Body of pancreas (tissue), 4 donors: ENCODE data around the gene ARHGEF11. TPM values are rescaled to one million over a fixed set of nuclear protein-coding genes. Genes with fewer than 3 reads are reported as not detected.

Experiments
- ATAC-seq: fragments of 150-250 bp; one replicate; pipeline ENCODE4 v1.9.1; 2016
- DNase-seq, 4 donors: peaks; one replicate each; pipeline ENCODE4 v3.0.0-alpha.2; 2019
- H3K27ac ChIP-seq, 4 donors: fragments of 200-600 bp; sonication (generic); 1 replicate in 3 of 4; 2 replicates in 1 of 4; pipeline versions ENCODE4 v1.5.1 to v1.6.1; 2016 to 2019; ENCODE audit warnings: mild to moderate bottlenecking in 1 of 4, mixed read lengths in 1 of 4, moderate library complexity in 1 of 4
- H3K27me3 ChIP-seq, 2 donors: fragments of 200-600 bp; sonication (generic); one replicate each; pipeline ENCODE4 v1.6.0; 2016; ENCODE audit warnings: mild to moderate bottlenecking in 1 of 2
- H3K36me3 ChIP-seq, 2 donors: fragments of 200-600 bp; sonication (generic); replicated peaks in 1 of 2; 2 replicates each; pipeline ENCODE4 v1.5.1; 2016; ENCODE audit warnings: low read depth in 2 of 2; ENCODE audit not compliant: insufficient read depth in 1 of 2
- H3K4me1 ChIP-seq: fragments of 200-600 bp; sonication (generic); one replicate; pipeline ENCODE4 v1.6.0; 2016
- H3K4me3 ChIP-seq, 2 donors: fragments of 200-600 bp; sonication (generic); 1 replicate in 1 of 2; 2 replicates in 1 of 2; pipeline ENCODE4 v1.5.1; 2016 to 2019
- H3K9me3 ChIP-seq, 3 donors: fragments of 200-600 bp; sonication (generic); 1 replicate in 2 of 3; 2 replicates in 1 of 3; pipeline ENCODE4 v1.5.1; 2016
- CTCF ChIP-seq, 7 experiments: fragments of 450-650 bp in 4 of 7; fragments of 200-600 bp in 3 of 7; sonication (generic) in 3 of 7; IDR thresholded peaks; one replicate each; pipeline ENCODE4 v1.5.1; 2016 to 2019; ENCODE audit warnings: antibody characterized with exemption in 7 of 7
- POLR2A ChIP-seq, 3 donors: fragments of 450-650 bp; IDR thresholded peaks; one replicate each; pipeline ENCODE4 v1.6.1; 2016; ENCODE audit warnings: antibody characterized with exemption in 3 of 3, mild to moderate bottlenecking in 2 of 3
- WGBS, 2 donors: methylation state at CpG; one replicate each; pipeline ENCODE4 v1.1.5; 2017; 5-methylcytosine and 5-hydroxymethylcytosine counted together
- intact Hi-C: fragments of 100-400 bp; cut with DNase I; formaldehyde crosslinking; loops from one replicate; pipeline ENCODE4 v1.15.1; 2023
- total RNA-seq, 2 donors: library from RNA; depleted of rRNA; stranded (reverse); fragments of >200 nt; gene quantifications; one replicate each; pipeline ENCODE4 v1.1.0, GENCODE V29; 2016

Gene ARHGEF11
- total RNA-seq, 2 donors from 2014 or later = 17.9 to 29.7 TPM

DNA sequence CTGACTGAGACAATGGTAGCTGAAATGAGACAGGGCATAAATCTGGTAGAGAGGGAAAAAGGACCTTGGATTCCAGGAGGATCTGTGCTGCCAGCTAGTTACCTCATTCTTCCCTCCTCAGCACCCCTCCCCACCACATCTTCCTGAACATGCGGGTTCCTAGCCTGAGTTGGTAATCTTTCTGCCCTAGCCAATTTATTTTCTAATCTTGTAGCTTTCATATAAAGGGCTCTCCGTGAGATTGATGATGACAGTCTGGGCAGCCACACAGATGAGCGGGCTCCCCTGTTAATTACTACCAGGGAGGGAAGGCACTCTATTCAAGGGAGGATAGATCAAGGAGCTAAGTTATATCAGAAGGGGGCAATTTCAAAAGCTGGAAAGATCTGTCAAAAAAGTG is 20.2 kb downstream of the ARHGEF11 start:
- ATAC-seq (peak; percentile 42), DNase-seq (no peak)
- WGBS, 2 donors = 47 to 49% methylated on average over 3 of the region's 3 CpGs
- no peak for TF ChIP-seq POLR2A (IDR thresholded peaks at IDR 0.05)
- no peak for TF ChIP-seq CTCF (IDR thresholded peaks at IDR 0.05)
- H3K27me3 ChIP-seq = no peaks in the 10 kb centered on the region
- no peak overlapping the region for H3K27ac ChIP-seq
- peaks cover 14% of the 10 kb centered on the region for H3K4me1 ChIP-seq
- no peaks in the 10 kb centered on the region for H3K9me3 ChIP-seq
- no peak overlapping the region for H3K4me3 ChIP-seq
- H3K36me3 ChIP-seq = no peaks in the 10 kb centered on the region
- intact Hi-C loops = no loop called here

GRCh38 chr1:157021688-157022087 is 23.9 kb downstream of the ARHGEF11 start:
- Histone ChIP-seq H3K27ac (no peak overlapping the region), H3K36me3 (no peaks in the 10 kb centered on the region), H3K4me1 (peaks cover 14% of the 10 kb centered on the region), H3K27me3 (no peaks in the 10 kb centered on the region), H3K4me3 (no peak overlapping the region), H3K9me3 (no peaks in the 10 kb centered on the region)
- TF ChIP-seq CTCF (IDR thresholded peaks at IDR 0.05) (no peak), POLR2A (IDR thresholded peaks at IDR 0.05) (no peak)
- 82 to 95% methylated on average over 1 of the region's 1 CpG for WGBS, 2 donors
- DNase-seq (no peak), ATAC-seq (no peak)
- intact Hi-C loops = no loop called here

GRCh38 chr1:157019457-157019856 is 26.1 kb downstream of the ARHGEF11 start:
- H3K9me3 ChIP-seq = no peaks in the 10 kb centered on the region
- TF ChIP-seq CTCF (IDR thresholded peaks at IDR 0.05) (no peak), POLR2A (IDR thresholded peaks at IDR 0.05) (no peak)
- no peaks in the 10 kb centered on the region for H3K4me1 ChIP-seq
- H3K27me3 ChIP-seq = no peaks in the 10 kb centered on the region
- DNase-seq (no peak), ATAC-seq (no peak)
- no peaks in the 10 kb centered on the region for H3K36me3 ChIP-seq
- no peak overlapping the region for H3K4me3 ChIP-seq
- intact Hi-C loops = no loop called here
- no peak overlapping the region for H3K27ac ChIP-seq

DNA sequence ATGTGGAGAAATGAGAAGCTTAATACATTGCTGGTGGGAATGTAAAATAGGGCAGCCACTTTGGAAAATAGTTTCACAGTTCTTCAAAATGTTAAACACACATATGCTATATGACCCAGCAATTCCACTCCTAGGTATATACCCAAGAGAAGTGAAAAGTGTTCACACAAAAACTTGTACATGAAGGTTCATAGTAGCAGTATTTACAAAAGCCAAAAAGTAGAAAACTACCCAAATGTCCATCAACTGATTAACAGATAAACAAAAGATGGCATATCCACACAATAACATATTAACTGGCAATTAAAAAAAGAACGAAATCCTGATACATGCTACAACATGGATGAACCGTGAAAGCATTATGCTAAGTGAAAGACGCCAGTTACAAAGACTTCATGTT is 33.7 kb downstream of the ARHGEF11 start:
- ATAC-seq = no peak
- Histone ChIP-seq H3K27me3 (no peaks in the 10 kb centered on the region), H3K36me3 (no peaks in the 10 kb centered on the region), H3K9me3 (no peaks in the 10 kb centered on the region), H3K4me1 (peaks cover 10% of the 10 kb centered on the region), H3K27ac (no peak overlapping the region), H3K4me3 (no peak overlapping the region)
- intact Hi-C loops = no loop called here
- no peak for DNase-seq
- 94 to 95% methylated on average over 3 of the region's 3 CpGs for WGBS, 2 donors
- no peak for TF ChIP-seq CTCF (IDR thresholded peaks at IDR 0.05)
- no peak for TF ChIP-seq POLR2A (IDR thresholded peaks at IDR 0.05)

DNA sequence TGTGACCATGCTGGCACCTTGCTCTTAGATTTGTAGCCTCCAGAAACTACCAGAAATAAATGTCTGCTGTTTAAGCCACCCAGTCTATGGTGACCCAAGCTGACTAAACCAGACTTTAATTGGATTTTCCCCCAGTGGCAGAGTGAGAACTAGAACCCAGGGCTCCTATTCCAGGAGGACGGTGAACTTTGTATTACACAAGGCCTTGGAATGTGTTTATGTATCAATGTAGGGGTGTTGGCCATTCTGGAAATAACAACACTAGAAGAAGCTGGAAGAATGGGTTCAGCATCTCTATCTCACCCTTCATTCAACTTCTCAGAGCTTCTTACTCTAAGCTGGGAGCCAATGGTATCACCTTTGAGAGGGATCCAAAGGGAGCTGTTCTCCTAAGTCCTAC is 37.0 kb downstream of the ARHGEF11 start:
- Histone ChIP-seq H3K36me3 (no peaks in the 10 kb centered on the region), H3K4me3 (no peak overlapping the region), H3K27me3 (no peaks in the 10 kb centered on the region), H3K9me3 (no peaks in the 10 kb centered on the region), H3K4me1 (peaks cover 13% of the 10 kb centered on the region), H3K27ac (no peak overlapping the region)
- no peak for ATAC-seq
- intact Hi-C loops = loop anchor here (10.0 kb wide), 1 partner anchor 56 kb away; no protein-coding TSS in a partner anchor
- WGBS, 2 donors = 94 to 100% methylated on average over 1 of the region's 1 CpG
- TF ChIP-seq POLR2A (IDR thresholded peaks at IDR 0.05) (no peak), CTCF (IDR thresholded peaks at IDR 0.05) (no peak)
- no peak for DNase-seq
